ENCODE measurements around the gene CHERP.

- no peak for TF ChIP-seq POLR2AphosphoS5 (IDR thresholded peaks at IDR 0.05; ENCODE audit: insufficient read depth in 1 of 2, low read depth in 1 of 2)
- TF ChIP-seq CTCF (IDR thresholded peaks at IDR 0.05), result no peak
These were observed 6.9 kb downstream of the CHERP start for GRCh38 chr19:16535381-16535780.
